ENCODE data around the gene AVPR1A. TPM values are rescaled to one million over a fixed set of nuclear protein-coding genes. Genes with fewer than 3 reads are reported as not detected.

Gene AVPR1A
- total and polyA plus RNA-seq, 3 experiments from 2014 or later = not detected

- Mint-ChIP-seq H3K27ac (no peak overlapping the region), H3K27me3 (peaks cover 3 to 5% of the 10 kb centered on the region in 2 donors), H3K9me3 (no peaks in the 10 kb centered on the region), H3K36me3 (no peaks in the 10 kb centered on the region), H3K4me1 (no peaks in the 10 kb centered on the region), H3K4me3 (no peak overlapping the region)
- Histone ChIP-seq H3K27ac (ENCODE audit: low read depth, low read length) (no peak overlapping the region), H3K9me3 (ENCODE audit: low read length) (no peaks in the 10 kb centered on the region), H3K4me3 (ENCODE audit: low read length) (no peak overlapping the region), H3K4me1 (ENCODE audit: insufficient read depth, low read length) (no peaks in the 10 kb centered on the region), H3K27me3 (ENCODE audit: insufficient read depth, low read length, poor library complexity, severe bottlenecking) (no peaks in the 10 kb centered on the region), H3K36me3 (ENCODE audit: insufficient read depth, low read length) (no peaks in the 10 kb centered on the region)
- DNase-seq = no peak
- ChIA-PET POLR2A (no interaction called here), CTCF (no interaction called here)
These were observed 21.1 kb downstream of the AVPR1A start for GRCh38 chr12:63129927-63130326.

- Histone ChIP-seq H3K4me1 (ENCODE audit: insufficient read depth, low read length) (no peaks in the 10 kb centered on the region), H3K27me3 (ENCODE audit: insufficient read depth, low read length, poor library complexity, severe bottlenecking) (no peaks in the 10 kb centered on the region), H3K36me3 (ENCODE audit: insufficient read depth, low read length) (no peaks in the 10 kb centered on the region), H3K27ac (ENCODE audit: low read depth, low read length) (no peak overlapping the region), H3K9me3 (ENCODE audit: low read length) (no peaks in the 10 kb centered on the region), H3K4me3 (ENCODE audit: low read length) (no peak overlapping the region)
- Mint-ChIP-seq H3K4me3 (no peak overlapping the region), H3K4me1 (no peaks in the 10 kb centered on the region), H3K27me3 (peaks cover 3 to 5% of the 10 kb centered on the region in 2 donors), H3K27ac (no peak overlapping the region), H3K9me3 (no peaks in the 10 kb centered on the region), H3K36me3 (no peaks in the 10 kb centered on the region)
- ChIA-PET POLR2A (no interaction called here), CTCF (no interaction called here)
- no peak for DNase-seq
These were observed 26.2 kb downstream of the AVPR1A start for GRCh38 chr12:63124778-63125177.

- Mint-ChIP-seq H3K4me1 (no peaks in the 10 kb centered on the region), H3K9me3 (no peaks in the 10 kb centered on the region), H3K4me3 (no peak overlapping the region), H3K36me3 (no peaks in the 10 kb centered on the region), H3K27ac (no peak overlapping the region), H3K27me3 (peaks cover 0 to 5% of the 10 kb centered on the region in 2 donors)
- Histone ChIP-seq H3K4me3 (ENCODE audit: low read length) (no peak overlapping the region), H3K9me3 (ENCODE audit: low read length) (no peaks in the 10 kb centered on the region), H3K27ac (ENCODE audit: low read depth, low read length) (no peak overlapping the region), H3K4me1 (ENCODE audit: insufficient read depth, low read length) (no peaks in the 10 kb centered on the region), H3K27me3 (ENCODE audit: insufficient read depth, low read length, poor library complexity, severe bottlenecking) (no peaks in the 10 kb centered on the region), H3K36me3 (ENCODE audit: insufficient read depth, low read length) (no peaks in the 10 kb centered on the region)
- CTCF ChIA-PET = interaction anchor here (1.1 kb wide), 1 partner anchor 10 kb away, joined by 3 read pairs; no protein-coding TSS in a partner anchor
- DNase-seq = no peak
- POLR2A ChIA-PET = no interaction called here
These were observed 47.4 kb downstream of the AVPR1A start for GRCh38 chr12:63103494-63104131.

GRCh38 chr12:63101920-63102319 lies 49.1 kb downstream of the AVPR1A start:
- H3K36me3 ChIP-seq (ENCODE audit: insufficient read depth, low read length) = no peaks in the 10 kb centered on the region
- H3K27me3 Mint-ChIP-seq = peaks cover 0 to 5% of the 10 kb centered on the region in 2 donors
- ChIA-PET POLR2A (no interaction called here), CTCF (no interaction called here)
- H3K27me3 ChIP-seq (ENCODE audit: insufficient read depth, low read length, poor library complexity, severe bottlenecking) = no peaks in the 10 kb centered on the region
- H3K4me3 ChIP-seq (ENCODE audit: low read length) = no peak overlapping the region
- H3K9me3 Mint-ChIP-seq = no peaks in the 10 kb centered on the region
- H3K27ac Mint-ChIP-seq = no peak overlapping the region
- no peak for DNase-seq
- no peak overlapping the region for H3K27ac ChIP-seq (ENCODE audit: low read depth, low read length)
- H3K4me1 ChIP-seq (ENCODE audit: insufficient read depth, low read length) = no peaks in the 10 kb centered on the region
- no peaks in the 10 kb centered on the region for H3K9me3 ChIP-seq (ENCODE audit: low read length)
- no peaks in the 10 kb centered on the region for H3K4me1 Mint-ChIP-seq
- H3K4me3 Mint-ChIP-seq = no peak overlapping the region
- H3K36me3 Mint-ChIP-seq = no peaks in the 10 kb centered on the region

- Histone ChIP-seq H3K4me3 (ENCODE audit: low read length) (no peak overlapping the region), H3K9me3 (ENCODE audit: low read length) (no peaks in the 10 kb centered on the region), H3K27ac (ENCODE audit: low read depth, low read length) (no peak overlapping the region), H3K27me3 (ENCODE audit: insufficient read depth, low read length, poor library complexity, severe bottlenecking) (no peaks in the 10 kb centered on the region), H3K4me1 (ENCODE audit: insufficient read depth, low read length) (no peaks in the 10 kb centered on the region), H3K36me3 (ENCODE audit: insufficient read depth, low read length) (no peaks in the 10 kb centered on the region)
- H3K4me1 Mint-ChIP-seq = no peaks in the 10 kb centered on the region
- no peak for DNase-seq
- ChIA-PET POLR2A (no interaction called here), CTCF (no interaction called here)
- no peaks in the 10 kb centered on the region for H3K9me3 Mint-ChIP-seq
- H3K36me3 Mint-ChIP-seq = no peaks in the 10 kb centered on the region
- H3K4me3 Mint-ChIP-seq = no peak overlapping the region
- H3K27ac Mint-ChIP-seq = no peak overlapping the region
- H3K27me3 Mint-ChIP-seq = peaks cover 0 to 5% of the 10 kb centered on the region in 2 donors
These were observed 52.1 kb downstream of the AVPR1A start for GRCh38 chr12:63098851-63099250.

- Mint-ChIP-seq H3K4me3 (no peak overlapping the region), H3K36me3 (no peaks in the 10 kb centered on the region), H3K9me3 (no peaks in the 10 kb centered on the region), H3K4me1 (no peaks in the 10 kb centered on the region), H3K27ac (no peak overlapping the region), H3K27me3 (peaks cover 3% of the 10 kb centered on the region in 2 donors)
- no peaks in the 10 kb centered on the region for H3K9me3 ChIP-seq (ENCODE audit: low read length)
- no peak overlapping the region for H3K27ac ChIP-seq (ENCODE audit: low read depth, low read length)
- DNase-seq = no peak
- POLR2A ChIA-PET = no interaction called here
- no peaks in the 10 kb centered on the region for H3K4me1 ChIP-seq (ENCODE audit: insufficient read depth, low read length)
- H3K4me3 ChIP-seq (ENCODE audit: low read length) = no peak overlapping the region
- no peaks in the 10 kb centered on the region for H3K36me3 ChIP-seq (ENCODE audit: insufficient read depth, low read length)
- H3K27me3 ChIP-seq (ENCODE audit: insufficient read depth, low read length, poor library complexity, severe bottlenecking) = no peaks in the 10 kb centered on the region
- CTCF ChIA-PET = no interaction called here
These were observed 55.5 kb downstream of the AVPR1A start for GRCh38 chr12:63095369-63095980.

- Mint-ChIP-seq H3K9me3 (peaks cover 0 to 2% (median 0%) of the 10 kb centered on the region in 5 donors), H3K27ac (no peak overlapping the region), H3K4me1 (no peaks in the 10 kb centered on the region), H3K4me3 (no peak overlapping the region), H3K27me3 (peaks cover 0 to 14% of the 10 kb centered on the region in 2 donors), H3K36me3 (no peaks in the 10 kb centered on the region)
- no peak for DNase-seq
- Histone ChIP-seq H3K27me3 (ENCODE audit: insufficient read depth, low read length, poor library complexity, severe bottlenecking) (no peaks in the 10 kb centered on the region), H3K9me3 (ENCODE audit: low read length) (no peaks in the 10 kb centered on the region), H3K36me3 (ENCODE audit: insufficient read depth, low read length) (no peaks in the 10 kb centered on the region), H3K4me1 (ENCODE audit: insufficient read depth, low read length) (no peaks in the 10 kb centered on the region), H3K4me3 (ENCODE audit: low read length) (no peak overlapping the region), H3K27ac (ENCODE audit: low read depth, low read length) (no peak overlapping the region)
- CTCF ChIA-PET = interaction anchor here (1.4 kb wide), 1 partner anchor 10 kb away, joined by 3 read pairs; no protein-coding TSS in a partner anchor
- POLR2A ChIA-PET = no interaction called here
These were observed 57.3 kb downstream of the AVPR1A start for GRCh38 chr12:63093711-63094110.

GRCh38 chr12:63093084-63093483 lies 57.9 kb downstream of the AVPR1A start:
- Histone ChIP-seq H3K4me1 (ENCODE audit: insufficient read depth, low read length) (no peaks in the 10 kb centered on the region), H3K36me3 (ENCODE audit: insufficient read depth, low read length) (no peaks in the 10 kb centered on the region), H3K9me3 (ENCODE audit: low read length) (no peaks in the 10 kb centered on the region), H3K27ac (ENCODE audit: low read depth, low read length) (no peak overlapping the region), H3K4me3 (ENCODE audit: low read length) (no peak overlapping the region), H3K27me3 (ENCODE audit: insufficient read depth, low read length, poor library complexity, severe bottlenecking) (no peaks in the 10 kb centered on the region)
- DNase-seq = no peak
- H3K4me3 Mint-ChIP-seq = no peak overlapping the region
- peaks cover 0 to 20% of the 10 kb centered on the region in 2 donors for H3K27me3 Mint-ChIP-seq
- H3K36me3 Mint-ChIP-seq = no peaks in the 10 kb centered on the region
- no peak overlapping the region for H3K27ac Mint-ChIP-seq
- no peaks in the 10 kb centered on the region for H3K4me1 Mint-ChIP-seq
- CTCF ChIA-PET = interaction anchor here (1.4 kb wide), 1 partner anchor 11 kb away, joined by 3 read pairs; no protein-coding TSS in a partner anchor
- POLR2A ChIA-PET = no interaction called here
- H3K9me3 Mint-ChIP-seq = peaks cover 0 to 2% (median 0%) of the 10 kb centered on the region in 5 donors
